Activated CD8-positive, alpha-beta T cell treated with anti-CD3 and anti-CD28 coated beads, Interleukin-2, amount 10 ng/mL, durations not matched to agents 7 days and 5 days (primary cell): ENCODE measurements around the gene GBP4. TPM values are rescaled to one million over a fixed set of nuclear protein-coding genes. Genes with fewer than 3 reads are reported as not detected.

Experiments used
- ATAC-seq: fragments of 150-1000 bp; cut with Tn5 transposase; one replicate; pipeline ENCODE4 v1.10.0; 2021; ENCODE audit warnings: moderate library complexity
- CTCF ChIA-PET: fragments of 350-600 bp; sonication (Branson Sonifier 250); formaldehyde crosslinking; loops from one replicate; lab custom pipeline; 2021; ENCODE audit warnings: antibody characterized with exemption; lab: Charles Lee
- POLR2A ChIA-PET: fragments of 350-600 bp; sonication (Branson Sonifier 250); formaldehyde crosslinking; loops from one replicate; lab custom pipeline; 2021; ENCODE audit warnings: antibody characterized with exemption; lab: Charles Lee
- DNase-seq: peaks from one replicate; pipeline ENCODE4 v3.0.0-alpha.2; 2020
- H3K27ac Mint-ChIP-seq: one replicate; pipeline ENCODE4 v1.8.0; 2021; ENCODE audit warnings: mild to moderate bottlenecking, mixed read lengths
- H3K27me3 Mint-ChIP-seq: one replicate; pipeline ENCODE4 v1.8.0; 2021; ENCODE audit warnings: low read depth, mixed read lengths
- H3K36me3 Mint-ChIP-seq: one replicate; pipeline ENCODE4 v1.8.0; 2021; ENCODE audit warnings: low read depth, mixed read lengths
- H3K4me1 Mint-ChIP-seq: one replicate; pipeline ENCODE4 v1.8.0; 2021; ENCODE audit warnings: low read depth, mixed read lengths
- H3K4me3 Mint-ChIP-seq: one replicate; pipeline ENCODE4 v1.8.0; 2021; ENCODE audit warnings: mild to moderate bottlenecking, mixed read lengths
- H3K9me3 Mint-ChIP-seq: one replicate; pipeline ENCODE4 v1.8.0; 2022; ENCODE audit warnings: mixed read lengths; ENCODE audit not compliant: insufficient read depth
- total RNA-seq, 2 experiments: library from RNA; stranded (reverse); gene quantifications; one replicate each; pipeline ENCODE4 v1.2.3, GENCODE V29; 2021

GBP4 gene
- total RNA-seq, 2 experiments from 2014 or later = 51.0 to 60.7 TPM

- ATAC-seq (no peak), DNase-seq (no peak)
- Mint-ChIP-seq H3K4me1 (peaks cover 7% of the 10 kb centered on the region), H3K9me3 (peaks cover 3% of the 10 kb centered on the region), H3K36me3 (no peaks in the 10 kb centered on the region), H3K27ac (no peak overlapping the region), H3K4me3 (no peak overlapping the region), H3K27me3 (peaks cover 4% of the 10 kb centered on the region)
- ChIA-PET POLR2A (interaction anchor here (1.1 kb wide), 1 partner anchor 220 kb away, joined by 3 read pairs; the partner anchor contains the start of gene GBP6), CTCF (interaction anchor here (0.8 kb wide), 1 partner anchor 18 kb away, joined by 3 read pairs; the partner anchor contains the start of gene GBP2)
Observed at GRCh38 chr1:89143484-89143883, 55.3 kb downstream of the GBP4 start.

DNA sequence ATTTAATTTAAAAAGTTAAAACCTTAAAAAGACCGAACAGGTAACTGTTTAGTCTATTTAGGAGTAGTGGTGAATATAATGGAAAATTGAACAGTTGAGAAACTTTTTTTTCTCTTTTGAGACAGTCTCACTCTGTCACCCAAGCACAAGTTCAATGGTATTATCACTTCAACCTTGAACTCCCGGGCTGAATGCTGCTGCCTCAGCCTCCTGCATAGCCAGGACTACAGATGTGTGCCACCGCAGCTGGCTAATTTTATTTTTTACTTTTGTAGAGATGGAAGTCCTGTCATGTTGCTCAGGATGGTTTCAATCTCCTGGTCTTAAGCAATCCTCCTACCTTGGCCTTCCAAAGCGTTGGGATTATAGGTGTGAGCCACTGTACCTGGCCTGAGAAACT lies 56.6 kb downstream of the GBP4 start:
- H3K27me3 Mint-ChIP-seq = no peaks in the 10 kb centered on the region
- H3K4me1 Mint-ChIP-seq = peaks cover 7% of the 10 kb centered on the region
- H3K36me3 Mint-ChIP-seq = peaks cover 2% of the 10 kb centered on the region
- peaks cover 14% of the 10 kb centered on the region for H3K9me3 Mint-ChIP-seq
- ATAC-seq (no peak), DNase-seq (no peak)
- POLR2A ChIA-PET = no interaction called here
- CTCF ChIA-PET = interaction anchor here (1.5 kb wide), 1 partner anchor 158 kb away, joined by 3 read pairs; no protein-coding TSS in a partner anchor
- no peak overlapping the region for H3K4me3 Mint-ChIP-seq
- no peak overlapping the region for H3K27ac Mint-ChIP-seq

DNA sequence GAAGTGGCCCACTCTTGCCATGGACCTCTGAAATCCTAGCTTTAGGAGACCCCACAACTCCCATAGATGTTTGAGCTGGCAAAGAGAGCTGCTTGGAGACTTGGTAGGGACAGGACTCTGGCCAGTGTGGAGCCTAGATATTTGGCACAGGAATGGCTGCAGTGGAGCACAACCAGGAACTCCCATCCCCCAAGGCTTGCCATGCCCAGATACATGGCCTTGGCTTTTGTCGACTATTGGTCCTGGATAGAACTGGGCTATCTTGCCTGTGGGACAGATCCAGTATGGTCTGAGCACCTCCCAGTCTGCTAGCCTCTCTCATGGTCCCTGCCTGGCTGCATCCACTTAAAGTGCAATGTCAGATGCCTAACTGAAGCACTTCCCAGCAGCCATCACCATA lies 65.0 kb downstream of the GBP4 start:
- H3K27me3 Mint-ChIP-seq = no peaks in the 10 kb centered on the region
- peaks cover 16% of the 10 kb centered on the region for H3K4me1 Mint-ChIP-seq
- peaks cover 13% of the 10 kb centered on the region for H3K36me3 Mint-ChIP-seq
- ATAC-seq = no peak
- no peak overlapping the region for H3K27ac Mint-ChIP-seq
- no peak for DNase-seq
- H3K4me3 Mint-ChIP-seq = no peak overlapping the region
- POLR2A ChIA-PET = interaction anchor here (0.8 kb wide), 1 partner anchor 139 kb away, joined by 4 read pairs; the partner anchor contains the start of gene GBP5
- peaks cover 35% of the 10 kb centered on the region for H3K9me3 Mint-ChIP-seq
- CTCF ChIA-PET = interaction anchor here (1.3 to 2.6 kb wide), 2 partner anchors 177 to 225 kb away, joined by 3 to 7 read pairs; no protein-coding TSS in a partner anchor

Other genes starting within 250 kb of the GBP4 start
- gene KYAT3, start 206.3 kb downstream of the GBP4 start, total RNA-seq = 10 to 100 TPM; 30.4 to 31.2 TPM
- 10 to 100 TPM; 17.4 to 20.3 TPM for gene RBMXL1, start 206.3 kb downstream of the GBP4 start, total RNA-seq
- gene GBP3, start 176.1 kb downstream of the GBP4 start, total RNA-seq = 10 to 100 TPM; 16.7 to 18.9 TPM
- gene GBP1, start 133.7 kb downstream of the GBP4 start, total RNA-seq = 100 to 1,000 TPM; 146 to 147 TPM
- 10 to 100 TPM; 95.8 to 97.4 TPM for gene GBP2, start 72.8 kb downstream of the GBP4 start, total RNA-seq
- gene GBP7, start 22.9 kb downstream of the GBP4 start, total RNA-seq = under 1 TPM; 0.11 to 0.26 TPM
- gene GBP5, start 73.9 kb upstream of the GBP4 start, total RNA-seq = 100 to 1,000 TPM; 261 TPM
- gene GBP6, start 165.1 kb upstream of the GBP4 start, total RNA-seq = under 1 TPM; 0.10 to 0.16 TPM